Gastroesophageal sphincter (tissue), 4 donors: ENCODE data around the gene CCDC88C. TPM values are rescaled to one million over a fixed set of nuclear protein-coding genes. Genes with fewer than 3 reads are reported as not detected.

Source experiments
- ATAC-seq: fragments of 150-250 bp; one replicate; pipeline ENCODE4 v1.9.1; 2016; ENCODE audit warnings: mild to moderate bottlenecking, moderate library complexity
- H3K27ac ChIP-seq, 4 donors: fragments of 200-600 bp; sonication (generic) in 3 of 4; 1 replicate in 3 of 4; 2 replicates in 1 of 4; pipeline ENCODE4 v1.5.1; 2016 to 2019
- H3K27me3 ChIP-seq: fragments of 200-600 bp; sonication (generic); one replicate; pipeline ENCODE4 v1.5.1; 2019
- H3K36me3 ChIP-seq, 2 donors: fragments of 200-600 bp; sonication (generic); one replicate each; pipeline ENCODE4 v1.5.1; 2019; ENCODE audit warnings: control low read depth in 1 of 2
- H3K4me1 ChIP-seq, 3 donors: fragments of 200-600 bp; sonication (generic); 1 replicate in 2 of 3; 2 replicates in 1 of 3; pipeline ENCODE4 v1.5.1; 2016 to 2019; ENCODE audit warnings: control low read depth in 2 of 3
- H3K4me3 ChIP-seq, 2 donors: fragments of 200-600 bp; sonication (generic); one replicate each; pipeline ENCODE4 v1.5.1; 2019; ENCODE audit warnings: mild to moderate bottlenecking in 1 of 2, moderate library complexity in 1 of 2
- H3K9me3 ChIP-seq, 3 donors: fragments of 200-600 bp; sonication (generic); one replicate each; pipeline ENCODE4 v1.5.1; 2017 to 2019; ENCODE audit warnings: control low read depth in 2 of 3
- EP300 ChIP-seq: sonication (generic); formaldehyde crosslinking; IDR thresholded peaks from one replicate; pipeline ENCODE4 v1.6.1; 2017; ENCODE audit warnings: antibody characterized with exemption, mild to moderate bottlenecking
- POLR2A ChIP-seq, 2 donors: fragments of 450-650 bp; IDR thresholded peaks; one replicate each; pipeline ENCODE4 v1.6.1; 2017; ENCODE audit warnings: antibody characterized with exemption in 2 of 2, mild to moderate bottlenecking in 2 of 2, moderate library complexity in 1 of 2
- POLR2AphosphoS5 ChIP-seq: sonication (generic); formaldehyde crosslinking; IDR thresholded peaks from one replicate; pipeline ENCODE4 v1.6.1; 2017; ENCODE audit warnings: antibody characterized with exemption
- WGBS, 2 donors: methylation state at CpG; one replicate each; pipeline ENCODE4 v1.1.5; 2018; ENCODE audit warnings: low coverage in 1 of 2; 5-methylcytosine and 5-hydroxymethylcytosine counted together
- total RNA-seq, 4 donors: library from RNA; depleted of rRNA; stranded (reverse); fragments of >200 nt; gene quantifications; one replicate each; pipeline ENCODE4 v1.1.0, GENCODE V29; 2016
- TF ChIP-seq, protein P1 (sequence below), 4 experiments: fragments of 200-600 bp in 2 of 4; fragments of 450-650 bp in 2 of 4; sonication (generic) in 1 of 4; IDR thresholded peaks; one replicate each; pipeline ENCODE4 v1.5.1; 2017 to 2019; ENCODE audit warnings: antibody characterized with exemption in 4 of 4, mild to moderate bottlenecking in 2 of 4, moderate library complexity in 2 of 4

CCDC88C gene
- total RNA-seq, 4 donors from 2014 or later, result 2.0 to 10.1 (median 4.9) TPM

DNA sequence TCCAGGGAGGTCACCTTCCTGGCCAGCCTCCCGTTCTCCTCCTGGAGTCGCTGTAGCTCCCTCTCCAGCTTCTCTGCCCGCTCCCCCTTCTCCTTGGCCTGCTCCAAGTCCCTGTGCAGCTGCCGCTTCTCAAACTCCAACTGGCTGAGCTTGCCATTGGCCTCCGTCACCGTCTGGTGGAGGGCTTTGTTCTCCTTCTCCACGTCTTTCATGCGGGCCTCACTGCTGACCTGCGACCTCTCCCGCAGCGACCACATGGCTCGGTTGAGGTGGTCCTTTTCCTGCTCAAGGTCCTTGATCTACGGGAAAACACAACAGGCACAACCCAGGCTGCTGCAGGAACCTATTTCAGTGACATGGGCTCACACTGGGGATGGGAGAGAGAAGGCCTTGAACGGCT lies 103.8 kb downstream of the CCDC88C start:
- H3K4me3 ChIP-seq, result no peak overlapping the region
- no peaks in the 10 kb centered on the region for H3K9me3 ChIP-seq
- H3K36me3 ChIP-seq, result peaks cover 0 to 16% of the 10 kb centered on the region in 2 donors
- no peak for ATAC-seq
- no peak overlapping the region for H3K27ac ChIP-seq
- TF ChIP-seq POLR2AphosphoS5, result no peak
- TF ChIP-seq, protein P1, sequence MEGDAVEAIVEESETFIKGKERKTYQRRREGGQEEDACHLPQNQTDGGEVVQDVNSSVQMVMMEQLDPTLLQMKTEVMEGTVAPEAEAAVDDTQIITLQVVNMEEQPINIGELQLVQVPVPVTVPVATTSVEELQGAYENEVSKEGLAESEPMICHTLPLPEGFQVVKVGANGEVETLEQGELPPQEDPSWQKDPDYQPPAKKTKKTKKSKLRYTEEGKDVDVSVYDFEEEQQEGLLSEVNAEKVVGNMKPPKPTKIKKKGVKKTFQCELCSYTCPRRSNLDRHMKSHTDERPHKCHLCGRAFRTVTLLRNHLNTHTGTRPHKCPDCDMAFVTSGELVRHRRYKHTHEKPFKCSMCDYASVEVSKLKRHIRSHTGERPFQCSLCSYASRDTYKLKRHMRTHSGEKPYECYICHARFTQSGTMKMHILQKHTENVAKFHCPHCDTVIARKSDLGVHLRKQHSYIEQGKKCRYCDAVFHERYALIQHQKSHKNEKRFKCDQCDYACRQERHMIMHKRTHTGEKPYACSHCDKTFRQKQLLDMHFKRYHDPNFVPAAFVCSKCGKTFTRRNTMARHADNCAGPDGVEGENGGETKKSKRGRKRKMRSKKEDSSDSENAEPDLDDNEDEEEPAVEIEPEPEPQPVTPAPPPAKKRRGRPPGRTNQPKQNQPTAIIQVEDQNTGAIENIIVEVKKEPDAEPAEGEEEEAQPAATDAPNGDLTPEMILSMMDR (IDR thresholded peaks at IDR 0.05), result no peak
- no peak for TF ChIP-seq POLR2A (IDR thresholded peaks at IDR 0.05)
- H3K4me1 ChIP-seq, result peaks cover 0 to 21% (median 12%) of the 10 kb centered on the region in 3 donors
- no peaks in the 10 kb centered on the region for H3K27me3 ChIP-seq
- 81 to 83% methylated on average over 2 to 12 of the region's 14 CpGs for WGBS, 2 donors

DNA sequence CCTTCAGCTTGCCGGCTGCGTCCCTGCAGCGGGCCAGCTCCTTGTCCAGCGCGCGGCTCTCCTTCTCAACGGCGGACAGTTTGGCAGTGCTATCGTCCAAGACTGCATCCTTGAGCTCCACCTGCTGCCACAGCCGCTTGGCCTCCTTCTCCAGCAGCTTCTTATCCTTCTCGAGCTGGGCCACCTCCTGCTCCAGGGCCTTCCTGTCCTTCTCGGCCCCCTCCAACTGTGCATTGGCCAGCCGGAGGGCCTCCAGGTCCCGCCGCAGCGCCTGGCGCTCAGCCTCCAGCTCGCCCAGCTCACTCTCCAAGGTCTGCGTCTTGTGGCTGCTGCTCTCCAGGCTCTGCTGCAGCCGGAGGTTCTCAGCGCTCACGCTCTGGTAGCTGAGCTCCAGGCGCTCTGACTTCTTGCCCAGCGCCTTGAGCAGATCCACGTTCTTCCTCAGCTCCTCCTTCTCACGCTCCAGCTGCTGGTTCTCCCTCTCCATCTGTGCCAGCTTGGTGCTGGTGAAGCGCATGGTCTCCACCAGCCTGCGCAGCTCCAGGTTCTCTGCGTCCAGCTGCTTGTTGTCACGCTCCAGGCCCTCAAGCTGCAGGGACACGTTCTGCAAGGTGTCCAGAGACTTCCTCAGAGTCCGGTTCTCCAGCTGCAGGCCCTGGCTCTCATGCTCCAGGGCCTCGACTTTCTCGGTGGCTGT lies 104.3 kb downstream of the CCDC88C start:
- Histone ChIP-seq H3K27ac (no peak overlapping the region), H3K4me3 (no peak overlapping the region), H3K36me3 (peaks cover 0 to 19% of the 10 kb centered on the region in 2 donors), H3K27me3 (no peaks in the 10 kb centered on the region), H3K9me3 (no peaks in the 10 kb centered on the region), H3K4me1 (peaks cover 0 to 21% (median 12%) of the 10 kb centered on the region in 3 donors)
- ATAC-seq, result no peak
- WGBS, 2 donors, result 88 to 97% methylated on average over 22 to 27 of the region's 34 CpGs
- TF ChIP-seq, protein P1 (IDR thresholded peaks at IDR 0.05), result no peak
- TF ChIP-seq POLR2AphosphoS5 (no peak), POLR2A (IDR thresholded peaks at IDR 0.05) (no peak), EP300 (no peak)

DNA sequence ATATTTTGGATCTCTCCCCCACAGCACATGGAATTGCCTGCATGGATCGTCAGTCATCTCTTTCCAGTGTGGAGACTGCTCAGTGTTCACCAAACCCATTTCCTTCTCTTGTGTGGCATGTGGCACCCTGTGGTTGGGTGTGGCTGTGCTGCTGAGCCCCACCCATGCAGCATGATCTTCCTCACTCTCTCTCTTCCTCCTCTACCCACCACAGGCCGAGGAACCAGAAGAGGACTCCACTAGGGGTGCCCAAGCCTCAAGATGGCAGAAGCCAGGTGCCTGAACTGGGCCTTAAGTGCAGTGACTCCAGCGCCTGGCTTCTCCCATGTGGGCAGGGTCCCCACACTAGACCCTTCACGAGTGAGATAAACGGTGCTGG lies 106.3 kb downstream of the CCDC88C start:
- 50 to 80% methylated on average over 1 of the region's 5 CpGs for WGBS, 2 donors
- TF ChIP-seq POLR2AphosphoS5, result no peak
- TF ChIP-seq, protein P1 (IDR thresholded peaks at IDR 0.05), result no peak
- TF ChIP-seq POLR2A (IDR thresholded peaks at IDR 0.05), result no peak
- TF ChIP-seq EP300, result no peak
- Histone ChIP-seq H3K27ac (no peak overlapping the region), H3K36me3 (peaks cover 0 to 30% of the 10 kb centered on the region in 2 donors), H3K27me3 (no peaks in the 10 kb centered on the region), H3K4me1 (peaks cover 0 to 2% (median 0%) of the 10 kb centered on the region in 3 donors), H3K9me3 (no peaks in the 10 kb centered on the region), H3K4me3 (no peak overlapping the region)
- no peak for ATAC-seq

DNA sequence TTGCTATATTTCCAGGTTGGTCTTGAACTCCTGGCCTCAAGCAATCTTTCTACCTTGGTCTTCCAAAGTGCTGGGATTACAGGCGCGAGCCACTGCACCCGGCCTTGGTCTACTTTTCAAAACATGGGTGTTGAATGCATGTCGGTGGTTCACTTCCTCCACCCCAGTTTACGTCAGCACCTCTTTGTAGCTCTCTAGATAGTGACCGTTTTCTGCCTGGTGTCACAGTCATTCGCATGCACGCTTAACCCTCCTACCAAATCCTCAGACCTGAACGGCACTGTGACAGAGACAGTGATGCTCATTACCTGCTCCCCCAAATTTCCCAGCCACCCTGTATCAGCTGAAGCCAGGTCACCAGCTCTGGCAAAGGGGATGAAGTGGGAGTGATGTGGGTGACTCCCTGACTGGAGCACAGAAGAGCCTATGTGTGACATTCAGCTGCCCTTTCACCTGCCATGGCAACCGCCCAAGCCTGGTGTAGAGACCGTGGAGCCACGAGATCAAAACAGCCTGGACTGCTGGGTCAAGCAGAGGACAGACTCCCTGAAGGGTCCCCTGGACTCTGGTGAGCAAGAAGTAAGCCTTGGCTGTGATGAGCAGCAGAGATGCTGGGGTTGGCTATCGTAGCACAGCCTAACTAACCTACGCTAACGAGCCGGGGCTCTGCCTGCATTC lies 106.9 kb downstream of the CCDC88C start:
- Histone ChIP-seq H3K27ac (no peak overlapping the region), H3K4me3 (no peak overlapping the region), H3K36me3 (peaks cover 0 to 30% of the 10 kb centered on the region in 2 donors), H3K9me3 (no peaks in the 10 kb centered on the region), H3K4me1 (no peaks in the 10 kb centered on the region), H3K27me3 (no peaks in the 10 kb centered on the region)
- no peak for ATAC-seq
- WGBS, 2 donors, result 77 to 93% methylated on average over 3 to 9 of the region's 16 CpGs
- TF ChIP-seq POLR2AphosphoS5 (no peak), EP300 (no peak), POLR2A (IDR thresholded peaks at IDR 0.05) (no peak)
- TF ChIP-seq, protein P1 (IDR thresholded peaks at IDR 0.05), result no peak

DNA sequence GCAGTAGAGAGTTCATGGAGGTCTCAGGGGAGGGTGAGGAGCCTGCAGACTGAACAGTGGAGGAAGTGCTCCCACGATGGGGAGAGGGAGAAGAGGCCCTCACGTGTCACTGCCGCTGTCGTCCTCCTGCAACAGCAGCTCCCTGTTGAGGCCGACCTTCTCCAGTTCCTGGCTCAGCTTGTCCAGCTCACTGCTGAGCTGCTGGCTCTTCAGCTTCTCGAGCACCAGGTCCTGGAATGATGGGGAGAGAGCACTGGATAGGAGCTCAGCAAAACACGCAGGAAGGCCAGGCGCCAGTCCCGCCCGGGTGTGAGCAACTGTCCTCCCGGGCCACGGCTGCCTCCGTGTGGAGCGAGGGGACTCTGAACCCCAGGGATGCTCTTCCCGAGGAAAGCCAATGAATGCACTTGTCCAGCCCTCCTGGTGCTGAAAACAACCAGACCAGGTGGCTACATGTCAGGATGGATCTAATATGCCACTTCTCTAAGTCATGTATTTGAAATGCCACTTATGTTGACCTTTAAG lies 107.8 kb downstream of the CCDC88C start:
- Histone ChIP-seq H3K9me3 (no peaks in the 10 kb centered on the region), H3K4me1 (no peaks in the 10 kb centered on the region), H3K27me3 (no peaks in the 10 kb centered on the region), H3K27ac (no peak overlapping the region), H3K4me3 (no peak overlapping the region), H3K36me3 (peaks cover 0 to 30% of the 10 kb centered on the region in 2 donors)
- no peak for ATAC-seq
- TF ChIP-seq, protein P1 (IDR thresholded peaks at IDR 0.05), result no peak
- TF ChIP-seq POLR2AphosphoS5, result no peak
- no peak for TF ChIP-seq EP300
- TF ChIP-seq POLR2A (IDR thresholded peaks at IDR 0.05), result no peak
- 66% methylated on average over 5 of the region's 15 CpGs; no CpG with 5 or more reads in 1 of the 2 donors for WGBS, 2 donors
